T-helper 1 cell treated with Interleukin-12 subunit alpha and Interleukin-12 subunit beta and Interleukin-4 antibody, amounts not matched to agents 30 ng/mL and 1 ng/mL, for 36 hours (primary cell): ENCODE data around the gene PCDHGA3. TPM values are rescaled to one million over a fixed set of nuclear protein-coding genes. Genes with fewer than 3 reads are reported as not detected.
"Not testable (repeated sequence)": the region's sequence is repeated elsewhere in the genome, so short reads cannot be mapped to it uniquely, and the experiment has no call there.

Experiments used
- intact Hi-C: fragments of 100-400 bp; cut with micrococcal nuclease; formaldehyde crosslinking; loops from one replicate; pipeline ENCODE4 v1.15.1; 2024
- total RNA-seq: library from RNA; stranded (reverse); gene quantifications from 2 replicates; pipeline ENCODE4 v1.2.3, GENCODE V29; 2022

The PCDHGA3 gene
- total RNA-seq, 1 donor from 2014 or later = 0.34 TPM

DNA sequence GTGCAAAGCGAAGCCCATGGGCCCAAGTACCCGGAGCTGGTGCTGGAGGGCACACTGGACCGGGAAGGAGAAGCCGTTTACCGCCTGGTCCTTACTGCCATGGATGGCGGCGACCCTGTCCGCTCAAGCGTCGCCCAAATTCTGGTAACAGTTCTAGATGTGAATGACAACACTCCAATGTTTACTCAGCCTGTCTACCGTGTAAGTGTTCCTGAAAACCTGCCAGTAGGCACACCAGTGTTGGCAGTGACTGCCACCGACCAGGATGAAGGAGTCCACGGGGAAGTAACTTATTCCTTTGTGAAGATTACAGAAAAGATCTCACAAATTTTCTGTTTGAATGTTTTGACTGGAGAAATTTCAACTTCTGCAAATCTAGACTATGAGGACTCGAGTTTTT is 31.0 kb downstream of the PCDHGA3 start:
- intact Hi-C loops = loop anchor here (5.0 kb wide), 1 partner anchor 47 kb away; no protein-coding TSS in a partner anchor

DNA sequence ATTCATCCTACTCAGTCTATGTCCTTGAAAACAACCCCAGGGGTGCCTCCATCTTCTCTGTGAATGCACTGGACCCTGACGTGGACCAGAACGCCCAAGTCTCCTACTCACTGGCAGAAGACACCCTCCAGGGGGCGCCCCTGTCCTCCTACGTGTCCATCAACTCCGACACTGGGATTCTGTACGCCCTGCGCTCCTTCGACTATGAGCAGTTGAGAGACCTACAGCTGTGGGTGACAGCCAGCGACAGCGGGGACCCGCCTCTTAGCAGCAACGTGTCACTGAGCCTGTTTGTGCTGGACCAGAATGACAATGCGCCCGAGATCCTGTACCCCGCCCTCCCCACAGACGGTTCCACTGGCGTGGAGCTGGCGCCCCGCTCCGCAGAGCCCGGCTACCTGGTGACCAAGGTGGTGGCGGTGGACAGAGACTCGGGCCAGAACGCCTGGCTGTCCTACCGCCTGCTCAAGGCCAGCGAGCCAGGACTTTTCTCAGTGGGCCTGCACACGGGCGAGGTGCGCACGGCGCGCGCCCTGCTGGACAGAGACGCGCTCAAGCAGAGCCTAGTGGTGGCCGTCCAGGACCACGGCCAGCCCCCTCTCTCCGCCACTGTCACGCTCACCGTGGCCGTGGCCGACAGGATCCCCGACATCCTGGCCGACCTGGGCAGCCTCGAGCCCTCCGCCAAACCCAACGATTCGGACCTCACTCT is 32.0 kb downstream of the PCDHGA3 start:
- intact Hi-C loops = not testable (repeated sequence)

DNA sequence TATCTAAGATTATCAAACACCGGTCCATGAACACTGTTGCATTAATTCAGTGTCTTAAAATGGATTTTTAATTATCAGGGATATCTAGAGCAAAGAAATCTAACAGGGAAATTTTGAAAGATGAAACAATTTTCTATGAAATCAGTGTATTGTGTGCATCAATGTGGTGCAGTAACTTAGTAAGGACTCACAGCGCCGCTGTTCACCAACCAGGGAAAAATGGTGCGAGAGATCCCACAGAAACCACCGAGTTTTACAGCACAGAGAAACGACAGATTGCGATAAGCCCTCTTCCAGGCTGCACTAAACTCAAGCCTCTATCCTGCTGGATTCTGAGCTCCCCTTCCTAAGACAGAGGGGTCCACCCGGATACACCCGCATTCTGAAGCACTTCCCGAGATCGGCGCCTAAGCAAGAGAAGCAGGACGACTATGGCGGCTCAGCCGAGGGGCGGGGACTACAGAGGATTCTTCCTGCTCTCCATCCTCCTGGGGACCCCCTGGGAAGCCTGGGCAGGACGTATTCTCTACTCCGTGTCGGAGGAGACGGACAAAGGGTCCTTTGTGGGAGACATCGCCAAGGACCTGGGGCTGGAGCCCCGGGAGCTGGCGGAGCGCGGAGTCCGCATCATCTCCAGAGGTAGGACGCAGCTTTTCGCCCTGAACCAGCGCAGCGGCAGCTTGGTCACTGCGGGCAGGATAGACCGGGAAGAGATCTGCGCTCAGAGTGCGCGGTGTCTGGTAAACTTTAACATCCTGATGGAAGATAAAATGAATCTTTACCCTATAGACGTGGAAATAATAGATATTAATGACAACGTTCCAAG is 39.1 kb downstream of the PCDHGA3 start, which contains the start of gene PCDHGA7:
TSS of gene PCDHGA7 (plus strand) at position 274 of the 826 bp plus-strand sequence. CDS start at position 432, 158 bp downstream.
- intact Hi-C loops = no loop called here

DNA sequence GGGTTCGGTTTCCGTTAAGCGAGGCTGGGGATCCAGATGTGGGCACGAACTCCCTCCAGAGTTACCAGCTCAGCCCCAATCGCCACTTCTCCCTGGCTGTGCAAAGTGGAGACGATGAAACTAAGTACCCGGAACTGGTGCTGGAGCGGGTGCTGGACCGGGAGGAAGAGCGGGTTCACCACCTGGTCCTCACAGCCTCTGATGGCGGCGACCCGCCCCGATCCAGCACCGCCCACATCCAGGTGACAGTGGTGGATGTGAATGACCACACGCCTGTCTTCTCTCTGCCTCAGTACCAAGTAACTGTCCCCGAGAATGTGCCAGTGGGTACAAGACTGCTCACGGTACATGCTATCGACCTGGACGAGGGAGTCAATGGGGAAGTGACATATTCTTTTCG is 39.7 kb downstream of the PCDHGA3 start:
- intact Hi-C loops = no loop called here

DNA sequence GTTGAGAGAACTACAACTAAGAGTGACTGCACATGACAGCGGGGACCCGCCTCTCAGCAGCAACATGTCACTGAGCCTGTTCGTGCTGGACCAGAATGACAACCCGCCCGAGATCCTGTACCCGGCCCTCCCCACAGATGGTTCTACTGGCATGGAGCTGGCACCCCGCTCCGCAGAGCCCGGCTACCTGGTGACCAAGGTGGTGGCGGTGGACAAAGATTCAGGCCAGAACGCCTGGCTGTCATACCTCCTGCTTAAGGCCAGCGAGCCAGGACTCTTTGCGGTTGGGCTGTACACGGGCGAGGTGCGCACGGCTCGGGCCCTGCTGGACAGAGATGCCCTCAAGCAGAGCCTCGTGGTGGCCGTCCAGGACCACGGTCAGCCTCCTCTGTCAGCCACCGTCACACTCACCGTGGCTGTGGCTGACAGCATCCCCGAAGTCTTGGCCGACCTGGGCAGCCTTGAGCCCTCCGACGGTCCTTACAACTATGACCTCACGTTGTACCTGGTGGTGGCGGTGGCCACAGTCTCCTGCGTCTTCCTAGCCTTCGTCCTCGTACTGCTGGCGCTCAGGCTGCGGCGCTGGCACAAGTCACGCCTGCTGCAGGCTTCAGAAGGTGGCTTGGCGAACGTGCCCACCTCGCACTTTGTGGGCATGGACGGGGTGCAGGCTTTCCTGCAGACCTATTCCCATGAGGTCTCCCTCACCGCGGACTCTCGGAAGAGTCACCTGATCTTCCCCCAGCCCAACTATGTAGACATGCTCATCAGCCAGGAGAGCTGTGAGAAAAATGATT is 41.0 kb downstream of the PCDHGA3 start:
- intact Hi-C loops = no loop called here

DNA sequence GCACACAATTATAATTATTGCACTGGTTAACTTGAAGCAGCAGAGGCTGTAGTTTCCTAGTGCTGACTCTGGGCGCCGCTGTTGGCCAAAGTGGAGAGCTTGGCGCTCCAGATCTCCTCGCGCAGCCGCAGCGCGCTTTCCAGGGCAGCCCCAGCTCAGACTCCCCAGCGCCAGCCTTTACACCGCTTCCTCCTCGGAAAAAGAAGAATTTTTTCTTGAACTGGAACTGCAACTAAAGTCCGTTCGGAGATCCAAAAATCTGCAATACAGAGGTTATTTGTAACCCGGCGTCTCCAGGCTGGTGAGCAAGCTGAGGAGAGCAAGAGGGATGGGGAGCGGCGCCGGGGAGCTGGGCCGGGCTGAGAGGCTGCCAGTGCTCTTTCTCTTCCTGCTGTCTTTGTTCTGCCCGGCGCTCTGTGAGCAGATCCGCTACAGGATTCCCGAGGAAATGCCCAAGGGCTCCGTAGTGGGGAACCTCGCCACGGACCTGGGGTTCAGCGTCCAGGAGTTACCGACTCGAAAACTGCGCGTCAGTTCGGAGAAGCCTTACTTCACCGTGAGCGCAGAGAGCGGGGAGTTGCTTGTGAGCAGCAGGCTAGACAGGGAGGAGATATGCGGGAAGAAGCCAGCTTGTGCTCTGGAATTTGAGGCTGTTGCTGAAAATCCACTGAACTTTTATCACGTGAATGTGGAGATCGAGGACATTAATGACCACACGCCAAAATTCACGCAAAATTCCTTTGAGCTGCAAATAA is 44.1 kb downstream of the PCDHGA3 start, which contains the start of gene PCDHGB4:
TSS of gene PCDHGB4 (plus strand) at position 142 of the 755 bp plus-strand sequence. CDS start at position 329, 187 bp downstream.
- intact Hi-C loops = not testable (repeated sequence)

DNA sequence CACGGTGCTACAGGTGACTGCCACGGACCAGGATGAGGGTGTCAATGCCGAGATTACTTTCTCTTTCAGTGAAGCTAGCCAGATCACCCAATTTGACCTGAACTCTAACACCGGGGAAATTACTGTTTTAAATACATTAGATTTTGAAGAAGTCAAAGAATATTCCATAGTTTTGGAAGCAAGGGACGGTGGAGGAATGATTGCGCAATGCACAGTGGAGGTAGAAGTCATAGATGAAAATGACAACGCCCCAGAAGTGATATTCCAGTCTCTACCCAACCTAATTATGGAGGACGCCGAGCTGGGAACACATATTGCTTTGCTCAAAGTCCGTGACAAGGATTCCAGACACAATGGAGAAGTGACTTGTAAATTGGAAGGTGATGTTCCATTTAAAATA is 45.0 kb downstream of the PCDHGA3 start:
- intact Hi-C loops = no loop called here

DNA sequence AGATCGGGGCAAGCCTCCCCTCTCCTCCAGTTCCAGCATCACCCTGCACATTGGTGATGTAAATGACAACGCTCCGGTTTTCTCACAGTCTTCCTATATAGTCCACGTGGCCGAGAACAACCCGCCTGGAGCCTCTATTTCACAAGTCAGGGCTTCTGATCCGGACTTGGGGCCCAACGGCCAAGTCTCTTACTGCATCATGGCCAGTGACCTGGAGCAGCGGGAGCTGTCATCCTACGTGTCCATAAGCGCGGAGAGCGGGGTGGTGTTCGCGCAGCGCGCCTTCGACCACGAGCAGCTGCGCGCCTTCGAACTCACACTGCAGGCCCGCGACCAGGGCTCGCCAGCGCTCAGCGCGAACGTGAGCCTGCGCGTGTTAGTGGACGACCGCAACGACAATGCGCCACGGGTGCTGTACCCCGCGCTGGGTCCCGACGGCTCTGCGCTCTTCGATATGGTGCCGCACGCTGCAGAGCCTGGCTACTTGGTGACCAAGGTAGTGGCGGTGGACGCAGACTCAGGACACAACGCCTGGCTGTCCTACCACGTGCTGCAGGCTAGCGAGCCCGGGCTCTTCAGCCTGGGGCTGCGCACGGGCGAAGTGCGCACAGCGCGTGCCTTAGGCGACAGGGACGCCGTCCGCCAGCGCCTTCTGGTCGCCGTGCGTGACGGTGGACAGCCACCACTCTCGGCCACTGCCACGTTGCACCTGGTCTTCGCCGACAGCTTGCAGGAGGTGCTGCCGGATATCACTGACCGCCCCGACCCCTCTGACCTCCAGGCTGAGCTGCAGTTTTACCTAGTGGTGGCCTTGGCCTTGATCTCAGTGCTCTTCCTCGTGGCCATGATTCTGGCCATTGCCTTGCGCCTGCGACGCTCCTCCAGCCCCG is 45.8 kb downstream of the PCDHGA3 start:
- intact Hi-C loops = no loop called here

DNA sequence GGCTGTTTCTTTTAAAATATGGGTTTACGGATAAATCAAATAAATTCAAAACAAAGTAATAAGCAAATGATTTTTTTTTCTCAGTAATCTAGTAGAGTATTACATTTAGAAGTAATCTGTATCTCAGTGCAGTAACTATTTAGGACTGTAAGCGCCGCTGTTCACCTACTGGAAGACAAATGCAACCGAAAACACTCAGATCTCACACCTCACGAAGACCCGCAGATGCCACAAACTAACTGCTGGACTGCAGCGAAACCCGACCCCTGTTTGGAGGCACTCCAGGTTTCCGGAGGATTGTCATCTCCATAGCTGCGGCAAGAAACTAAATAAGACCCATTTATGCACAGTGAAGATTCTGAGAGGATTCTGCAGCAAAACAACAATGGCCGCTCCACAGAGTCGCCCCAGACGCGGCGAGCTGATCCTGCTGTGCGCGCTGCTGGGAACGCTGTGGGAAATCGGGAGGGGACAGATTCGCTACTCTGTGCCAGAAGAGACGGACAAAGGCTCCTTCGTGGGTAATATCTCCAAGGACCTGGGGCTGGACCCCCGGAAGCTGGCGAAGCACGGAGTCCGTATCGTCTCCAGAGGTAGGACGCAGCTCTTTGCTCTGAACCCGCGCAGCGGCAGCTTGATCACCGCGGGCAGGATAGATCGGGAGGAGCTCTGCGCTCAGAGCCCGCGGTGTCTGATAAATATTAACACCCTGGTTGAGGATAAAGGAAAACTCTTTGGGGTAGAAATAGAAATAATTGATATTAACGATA is 49.0 kb downstream of the PCDHGA3 start, which contains the start of gene PCDHGA8:
TSS of gene PCDHGA8 (plus strand) at position 205 of the 770 bp plus-strand sequence. CDS start at position 386, 181 bp downstream.
- intact Hi-C loops = no loop called here

DNA sequence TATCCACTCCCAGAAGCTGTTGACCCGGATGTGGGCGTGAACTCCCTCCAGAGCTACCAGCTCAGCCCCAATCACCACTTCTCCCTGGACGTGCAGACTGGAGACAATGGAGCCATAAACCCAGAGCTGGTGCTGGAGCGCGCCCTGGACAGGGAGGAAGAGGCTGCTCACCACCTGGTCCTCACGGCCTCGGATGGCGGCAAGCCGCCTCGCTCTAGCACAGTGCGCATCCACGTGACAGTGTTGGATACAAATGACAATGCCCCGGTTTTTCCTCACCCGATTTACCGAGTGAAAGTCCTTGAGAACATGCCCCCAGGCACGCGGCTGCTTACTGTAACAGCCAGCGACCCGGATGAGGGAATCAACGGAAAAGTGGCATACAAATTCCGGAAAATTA is 49.6 kb downstream of the PCDHGA3 start:
- intact Hi-C loops = no loop called here

DNA sequence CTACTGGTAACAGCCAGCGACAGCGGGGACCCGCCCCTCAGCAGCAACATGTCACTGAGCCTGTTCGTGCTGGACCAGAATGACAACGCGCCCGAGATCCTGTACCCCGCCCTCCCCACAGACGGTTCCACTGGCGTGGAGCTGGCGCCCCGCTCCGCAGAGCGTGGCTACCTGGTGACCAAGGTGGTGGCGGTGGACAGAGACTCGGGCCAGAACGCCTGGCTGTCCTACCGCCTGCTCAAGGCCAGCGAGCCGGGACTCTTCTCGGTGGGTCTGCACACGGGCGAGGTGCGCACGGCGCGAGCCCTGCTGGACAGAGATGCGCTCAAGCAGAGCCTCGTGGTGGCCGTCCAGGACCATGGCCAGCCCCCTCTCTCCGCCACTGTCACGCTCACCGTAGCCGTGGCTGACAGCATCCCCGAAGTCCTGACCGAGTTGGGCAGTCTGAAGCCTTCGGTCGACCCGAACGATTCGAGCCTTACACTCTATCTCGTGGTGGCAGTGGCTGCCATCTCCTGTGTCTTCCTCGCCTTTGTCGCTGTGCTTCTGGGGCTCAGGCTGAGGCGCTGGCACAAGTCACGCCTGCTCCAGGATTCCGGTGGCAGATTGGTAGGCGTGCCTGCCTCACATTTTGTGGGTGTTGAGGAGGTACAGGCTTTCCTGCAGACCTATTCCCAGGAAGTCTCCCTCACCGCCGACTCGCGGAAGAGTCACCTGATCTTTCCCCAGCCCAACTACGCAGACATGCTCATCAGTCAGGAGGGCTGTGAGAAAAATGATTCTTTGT is 51.0 kb downstream of the PCDHGA3 start:
- intact Hi-C loops = loop anchor here (5.0 kb wide), 1 partner anchor 32 kb away; the partner anchor contains the start of gene PCDHGA5

Other genes with a start within 250 kb of the PCDHGA3 start
- 0.07 TPM in 1 of 2 replicates, not detected in the other for gene PCDHB2, start 249.2 kb upstream of the PCDHGA3 start, total RNA-seq
- gene PCDHB3, start 243.4 kb upstream of the PCDHGA3 start, total RNA-seq = not detected in 2 replicates
- not detected in 2 replicates for gene PCDHB4, start 222.0 kb upstream of the PCDHGA3 start, total RNA-seq
- not detected in 2 replicates for gene PCDHB5, start 208.6 kb upstream of the PCDHGA3 start, total RNA-seq
- gene PCDHB6, start 193.8 kb upstream of the PCDHGA3 start, total RNA-seq = not detected in 2 replicates
- not detected in 2 replicates for gene PCDHB7, start 171.2 kb upstream of the PCDHGA3 start, total RNA-seq
- not detected in 2 replicates for gene PCDHB8, start 166.0 kb upstream of the PCDHGA3 start, total RNA-seq
- not detected in 2 replicates for gene PCDHB16, start 161.4 kb upstream of the PCDHGA3 start, total RNA-seq
- gene PCDHB9, start 156.7 kb upstream of the PCDHGA3 start, total RNA-seq = not detected in 2 replicates
- gene PCDHB10, start 151.5 kb upstream of the PCDHGA3 start, total RNA-seq = not detected in 2 replicates
- gene PCDHB11, start 144.2 kb upstream of the PCDHGA3 start, total RNA-seq = not detected in 2 replicates
- not detected in 2 replicates for gene PCDHB12, start 135.1 kb upstream of the PCDHGA3 start, total RNA-seq
- not detected in 2 replicates for gene PCDHB13, start 129.9 kb upstream of the PCDHGA3 start, total RNA-seq
- gene PCDHB14, start 120.5 kb upstream of the PCDHGA3 start, total RNA-seq = not detected in 2 replicates
- not detected in 2 replicates for gene PCDHB15, start 98.4 kb upstream of the PCDHGA3 start, total RNA-seq
- gene SLC25A2, start 39.8 kb upstream of the PCDHGA3 start, total RNA-seq = 0.44 and 0.56 TPM in 2 replicates
- 61.0 and 65.9 TPM in 2 replicates for gene TAF7, start 23.0 kb upstream of the PCDHGA3 start, total RNA-seq
- 0.15 and 0.17 TPM in 2 replicates for gene PCDHGA1, start 13.3 kb upstream of the PCDHGA3 start, total RNA-seq
- gene PCDHGA2, start 5.1 kb upstream of the PCDHGA3 start, total RNA-seq = 0.05 and 0.07 TPM in 2 replicates
- 0.15 and 0.17 TPM in 2 replicates for gene PCDHGB1, start 6.3 kb downstream of the PCDHGA3 start, total RNA-seq
- 0.74 and 0.98 TPM in 2 replicates for gene PCDHGA4, start 11.2 kb downstream of the PCDHGA3 start, total RNA-seq
- gene PCDHGB2, start 16.2 kb downstream of the PCDHGA3 start, total RNA-seq = 1.0 and 1.3 TPM in 2 replicates
- gene PCDHGA5, start 20.3 kb downstream of the PCDHGA3 start, total RNA-seq = 0.46 and 0.49 TPM in 2 replicates
- gene PCDHGB3, start 26.4 kb downstream of the PCDHGA3 start, total RNA-seq = 0.88 and 1.3 TPM in 2 replicates
- gene PCDHGA6, start 30.1 kb downstream of the PCDHGA3 start, total RNA-seq = 0.44 and 0.80 TPM in 2 replicates
- gene PCDHGA7, start 38.9 kb downstream of the PCDHGA3 start, total RNA-seq = 0.15 and 0.24 TPM in 2 replicates
- 0.17 TPM in 2 replicates for gene PCDHGB4, start 43.9 kb downstream of the PCDHGA3 start, total RNA-seq
- gene PCDHGA8, start 48.8 kb downstream of the PCDHGA3 start, total RNA-seq = 0.07 and 0.15 TPM in 2 replicates
- gene PCDHGB5, start 54.1 kb downstream of the PCDHGA3 start, total RNA-seq = 0.46 and 0.66 TPM in 2 replicates
- 0.17 and 0.27 TPM in 2 replicates for gene PCDHGA9, start 58.9 kb downstream of the PCDHGA3 start, total RNA-seq
- 0.22 and 0.37 TPM in 2 replicates for gene PCDHGB6, start 64.2 kb downstream of the PCDHGA3 start, total RNA-seq
- 0.20 and 0.27 TPM in 2 replicates for gene PCDHGA10, start 69.2 kb downstream of the PCDHGA3 start, total RNA-seq
- gene PCDHGB7, start 73.8 kb downstream of the PCDHGA3 start, total RNA-seq = 0.07 and 0.29 TPM in 2 replicates
- 0.24 and 0.32 TPM in 2 replicates for gene PCDHGA11, start 77.2 kb downstream of the PCDHGA3 start, total RNA-seq
- 0.12 and 0.20 TPM in 2 replicates for gene PCDHGA12, start 86.7 kb downstream of the PCDHGA3 start, total RNA-seq
- gene PCDHGC3, start 132.1 kb downstream of the PCDHGA3 start, total RNA-seq = 0.07 TPM in 1 of 2 replicates, not detected in the other
- 0.37 TPM in 1 of 2 replicates, not detected in the other for gene PCDHGC4, start 141.2 kb downstream of the PCDHGA3 start, total RNA-seq
- gene PCDHGC5, start 145.3 kb downstream of the PCDHGA3 start, total RNA-seq = not detected in 2 replicates